HG03039 (cell line): ENCODE results near the gene WDR88.
"Not testable (repeated sequence)": the region's sequence is repeated elsewhere in the genome, so short reads cannot be mapped to it uniquely, and the experiment has no call there.

ENCODE experiments used
- ATAC-seq: cut with Tn5 transposase; IDR thresholded peaks from one replicate; pipeline ENCODE4 v1.9.1; 2021; ENCODE audit warnings: mild to moderate bottlenecking, moderate library complexity; ENCODE audit not compliant: unreplicated experiment

Gene WDR88

DNA sequence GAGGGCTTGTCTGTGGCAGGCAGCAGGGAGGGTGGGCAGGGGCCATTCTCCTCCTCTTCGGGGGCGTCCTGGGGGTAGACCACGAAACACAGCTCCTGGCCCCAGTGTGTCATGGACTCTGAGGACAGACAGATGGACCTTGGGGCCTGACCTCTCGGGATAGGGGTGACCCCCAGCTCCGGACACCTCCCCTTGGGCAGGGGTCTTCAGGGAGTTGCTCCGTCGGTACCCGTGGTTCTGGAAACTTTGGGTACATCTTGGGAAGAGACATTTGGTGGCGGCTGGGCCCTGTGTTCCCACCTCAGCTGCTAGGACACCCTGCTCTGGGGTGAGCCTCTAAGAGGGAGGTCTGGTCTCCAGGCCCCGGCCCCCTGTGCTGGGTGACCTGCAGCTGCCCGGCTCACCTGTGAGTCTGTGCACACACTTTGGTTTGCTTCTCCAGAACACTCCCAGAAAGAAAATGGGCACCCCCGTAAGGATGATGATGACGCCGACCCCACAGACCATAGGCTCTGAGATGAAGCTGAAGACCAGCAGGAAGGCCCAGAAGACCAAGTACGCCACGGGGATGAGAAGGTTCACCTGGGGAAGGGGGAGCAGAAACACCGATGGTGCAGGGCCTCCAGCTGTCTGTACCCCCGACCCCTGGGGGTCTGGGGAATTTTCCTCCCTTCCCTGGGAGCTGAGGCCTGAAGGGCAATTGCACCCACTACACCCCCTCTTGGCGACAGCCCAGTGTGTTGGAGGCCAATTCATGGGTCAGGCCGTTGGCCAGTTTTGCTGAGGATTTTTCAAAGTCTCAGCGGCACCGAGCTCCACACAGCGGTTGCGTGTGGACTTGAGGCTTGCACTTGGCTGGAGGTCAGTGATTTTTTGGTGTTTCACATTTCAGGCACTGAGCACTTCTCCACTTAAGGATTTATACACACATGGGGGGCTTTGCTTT, 77.3 kb downstream of the WDR88 start:
- ATAC-seq: no peak

DNA sequence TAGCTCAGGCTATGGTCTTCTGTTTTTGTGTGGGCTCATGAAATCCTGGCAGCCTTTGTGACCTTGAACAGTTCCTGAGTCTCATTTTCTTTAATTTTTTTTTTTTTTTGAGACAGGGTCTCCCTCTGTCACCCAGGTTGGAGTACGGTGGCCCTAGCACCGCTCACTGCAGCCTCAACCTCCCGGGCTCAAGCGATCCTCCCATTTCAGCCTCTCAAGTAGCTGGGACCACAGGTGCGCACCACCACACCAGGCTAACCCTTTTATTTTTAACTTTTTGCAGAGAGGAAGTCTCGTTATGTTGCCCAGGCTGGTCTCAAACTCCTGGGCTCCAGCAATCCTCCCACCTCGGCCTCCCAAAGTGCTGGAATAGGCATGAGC, 77.9 kb downstream of the WDR88 start:
- ATAC-seq: not testable (repeated sequence)

DNA sequence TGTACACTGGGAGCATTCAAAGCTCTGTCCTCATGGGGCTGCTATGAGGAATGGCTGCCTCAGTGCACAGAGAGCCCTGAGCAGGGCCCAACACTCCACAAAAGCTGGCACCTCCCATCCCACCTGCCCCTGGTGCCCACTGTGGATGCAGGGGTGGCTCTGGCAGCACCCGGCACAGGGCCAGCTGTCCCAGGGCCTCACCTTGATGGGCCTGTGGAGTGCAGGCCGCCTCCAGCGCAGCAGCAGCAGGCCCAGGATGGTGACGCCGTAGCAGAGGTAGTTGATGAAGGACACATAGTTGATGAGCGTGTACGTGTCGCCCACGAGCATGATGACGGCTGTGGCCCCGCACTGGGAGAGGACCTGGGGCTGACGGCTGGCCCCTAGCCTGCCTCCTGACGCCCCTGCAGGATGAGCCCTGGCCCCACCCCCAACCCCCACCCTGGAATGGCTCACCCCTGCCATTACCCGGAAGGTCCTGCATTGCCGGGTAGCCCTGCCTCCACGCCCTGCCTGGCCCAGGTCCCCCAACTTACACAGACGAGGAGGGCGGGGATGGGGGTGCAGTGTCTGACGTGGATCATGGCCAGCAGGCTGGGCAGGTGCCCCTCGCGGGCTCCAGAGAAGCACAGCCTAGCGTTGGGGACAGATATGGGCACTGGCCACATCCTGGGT, 78.5 kb downstream of the WDR88 start:
- no peak for ATAC-seq

DNA sequence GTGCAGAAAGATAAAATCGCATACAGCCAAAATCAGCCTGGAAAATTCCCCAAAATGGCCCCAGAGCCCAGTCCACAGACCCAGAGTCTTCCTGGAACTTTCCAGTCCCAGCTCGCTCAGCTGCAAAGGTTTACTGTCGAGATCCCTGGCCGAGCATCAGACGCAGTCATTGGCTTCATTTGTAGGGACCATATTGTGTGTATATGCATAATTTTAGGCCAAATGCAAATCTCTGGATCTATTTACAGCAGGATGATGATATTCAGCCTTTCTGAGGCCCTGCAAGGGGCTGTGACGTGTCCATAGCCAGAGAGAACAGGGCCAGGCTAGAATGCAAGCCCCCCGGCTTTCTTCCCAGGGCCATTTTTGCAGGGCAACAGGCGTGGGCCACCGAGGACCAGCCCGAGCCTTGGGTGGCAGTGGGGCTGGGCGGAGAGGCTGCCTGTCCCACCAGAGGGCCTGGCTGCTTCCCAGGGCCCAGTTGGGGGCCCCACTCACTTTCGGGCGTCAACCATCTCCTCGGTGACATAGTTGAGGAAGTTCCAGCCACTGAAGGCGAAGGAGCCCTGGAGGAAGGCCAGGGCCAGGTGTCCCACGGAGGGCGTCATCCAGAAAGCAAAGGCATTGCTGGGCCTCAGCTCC, 80.0 kb downstream of the WDR88 start:
- no peak for ATAC-seq

DNA sequence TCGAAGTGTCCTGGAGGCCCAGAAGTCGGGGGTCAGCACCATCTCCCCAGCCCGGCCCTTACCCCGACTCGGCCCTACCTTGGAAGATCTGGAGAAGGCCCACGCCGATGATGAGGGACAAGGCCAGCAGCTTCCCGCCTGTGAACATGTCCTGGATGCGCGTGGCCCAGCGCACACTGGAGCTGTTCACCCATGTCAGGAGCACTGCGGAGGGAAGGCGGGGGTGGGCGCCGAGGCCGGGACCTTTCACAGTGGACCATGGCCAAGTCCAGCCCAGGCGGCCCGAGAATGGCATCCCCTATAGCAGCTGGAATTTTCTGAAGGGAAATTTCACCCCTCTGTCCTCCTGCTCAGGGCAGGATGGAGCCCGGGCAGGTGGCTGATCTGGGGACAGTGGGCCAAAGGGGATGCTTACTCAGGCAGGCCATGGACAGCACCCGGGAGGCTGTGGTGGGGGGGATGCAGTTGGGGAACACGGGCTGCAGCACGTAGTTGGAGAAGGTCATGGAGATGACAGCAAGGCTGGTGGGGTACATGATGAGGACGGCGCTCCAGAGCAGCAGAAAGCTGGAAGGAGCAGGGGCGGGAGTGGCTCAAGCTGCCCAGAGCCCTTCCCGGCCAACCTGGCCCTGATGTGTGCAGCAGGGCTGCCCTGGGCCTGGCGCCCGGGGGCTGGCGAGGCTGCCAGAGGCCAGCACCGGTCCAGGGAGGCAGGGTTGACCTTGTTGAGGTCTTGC, 80.7 kb downstream of the WDR88 start:
- ATAC-seq: no peak

DNA sequence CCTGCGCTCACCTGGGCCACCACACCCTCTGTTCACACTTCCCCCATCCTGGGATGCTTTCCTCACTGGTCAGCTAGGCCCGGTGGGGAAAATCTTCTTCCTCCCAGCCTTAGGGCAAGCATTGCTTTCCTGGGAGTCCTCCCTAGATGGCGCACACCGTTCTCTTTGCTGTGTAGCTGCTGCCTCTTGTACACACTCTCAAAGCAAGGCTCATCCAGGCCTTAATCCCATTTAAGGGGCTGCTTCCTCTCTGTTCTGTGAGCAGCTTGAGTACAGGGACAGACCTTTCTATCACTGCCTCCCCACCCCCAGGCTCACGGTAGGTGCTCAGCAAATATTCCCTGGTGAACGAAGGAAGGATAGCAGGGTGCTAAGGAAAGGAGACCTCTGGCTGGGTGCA, 82.7 kb downstream of the WDR88 start:
- no peak for ATAC-seq

DNA sequence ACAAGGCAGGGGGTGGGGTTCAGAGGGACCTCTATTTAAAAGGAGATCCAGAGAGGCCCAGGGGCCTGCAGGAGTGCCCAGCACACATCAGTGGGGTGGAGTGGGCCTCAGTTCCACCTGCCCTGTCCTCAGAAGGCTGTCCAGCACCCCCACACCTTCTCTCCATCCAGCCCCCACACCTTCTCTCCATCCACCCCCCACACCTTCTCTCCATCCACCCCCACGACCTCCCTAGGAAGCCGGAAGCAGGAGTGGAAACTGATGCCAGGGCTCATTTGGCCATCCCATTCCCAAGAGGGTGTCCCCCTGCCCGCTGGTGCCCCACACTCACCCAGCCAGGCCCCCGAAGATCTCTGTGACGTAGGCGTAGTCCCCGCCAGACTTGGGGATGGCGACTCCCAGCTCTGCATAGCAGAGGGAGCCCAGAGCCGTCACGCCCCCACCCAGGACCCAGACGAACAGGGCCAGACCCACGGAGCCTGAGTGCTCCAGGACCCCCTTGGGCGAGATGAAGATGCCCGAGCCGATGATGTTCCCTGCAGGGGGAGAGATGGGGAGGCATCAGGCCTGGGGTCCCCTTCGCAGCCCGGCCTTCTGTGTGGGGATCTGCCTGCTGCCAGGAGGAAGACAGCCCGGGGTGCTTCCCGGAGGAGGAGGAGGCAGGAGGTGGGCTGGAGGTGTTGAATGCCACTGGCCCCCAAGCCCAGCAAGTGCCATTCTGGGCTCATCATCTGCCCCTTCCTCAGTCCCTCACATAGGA, 83.7 kb downstream of the WDR88 start:
- no peak for ATAC-seq

DNA sequence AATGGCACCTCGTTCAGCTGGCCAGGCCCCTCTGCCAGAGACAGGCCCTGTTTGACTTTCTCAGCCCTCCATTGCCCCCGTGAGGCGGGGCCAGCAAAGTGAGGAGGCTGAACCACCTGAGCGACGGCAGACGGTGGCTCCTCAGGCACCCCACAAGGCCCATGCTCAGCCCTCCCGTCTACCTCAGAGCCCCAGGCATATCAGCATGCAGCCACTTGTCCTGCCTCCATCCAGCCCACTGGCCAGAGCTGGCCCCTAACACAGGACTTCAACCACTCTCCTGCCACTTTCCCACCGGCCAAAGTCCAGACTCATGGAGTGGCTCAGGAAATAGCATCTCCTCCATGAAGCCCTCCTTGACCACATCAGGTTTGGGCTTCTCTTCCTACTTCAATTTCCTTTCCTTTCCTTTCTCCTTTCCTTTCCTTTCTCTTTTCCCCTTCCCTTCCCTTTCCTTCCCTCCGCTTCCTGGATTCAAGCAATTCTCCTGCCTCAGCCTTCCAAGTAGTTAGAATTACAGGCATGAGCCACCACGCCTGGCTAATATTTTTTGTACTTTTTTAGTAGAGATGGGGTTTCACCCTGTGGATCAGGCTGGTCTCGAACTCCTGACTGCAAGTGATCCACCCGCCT, 84.4 kb downstream of the WDR88 start:
- no peak for ATAC-seq

DNA sequence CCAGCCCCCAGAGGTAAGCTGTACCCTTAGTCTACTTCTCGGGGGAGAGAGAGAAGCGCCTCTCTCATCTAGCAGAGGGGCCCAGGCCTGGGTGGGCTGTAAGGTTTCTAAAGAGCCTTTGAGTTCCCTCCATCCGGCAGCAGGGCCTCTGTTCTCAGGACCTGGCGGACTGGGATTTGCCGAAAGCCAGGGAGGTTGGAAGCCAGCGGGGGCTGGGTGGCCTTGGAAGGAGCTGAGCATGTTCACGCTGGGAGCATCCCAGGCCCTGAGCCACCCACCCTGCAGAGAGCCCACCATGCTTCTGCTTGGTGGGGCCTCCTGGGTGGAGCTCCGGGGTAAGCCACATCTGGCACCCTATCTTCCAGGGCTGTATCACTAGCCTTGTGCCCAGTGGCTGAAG, 86.0 kb downstream of the WDR88 start:
- no peak for ATAC-seq

DNA sequence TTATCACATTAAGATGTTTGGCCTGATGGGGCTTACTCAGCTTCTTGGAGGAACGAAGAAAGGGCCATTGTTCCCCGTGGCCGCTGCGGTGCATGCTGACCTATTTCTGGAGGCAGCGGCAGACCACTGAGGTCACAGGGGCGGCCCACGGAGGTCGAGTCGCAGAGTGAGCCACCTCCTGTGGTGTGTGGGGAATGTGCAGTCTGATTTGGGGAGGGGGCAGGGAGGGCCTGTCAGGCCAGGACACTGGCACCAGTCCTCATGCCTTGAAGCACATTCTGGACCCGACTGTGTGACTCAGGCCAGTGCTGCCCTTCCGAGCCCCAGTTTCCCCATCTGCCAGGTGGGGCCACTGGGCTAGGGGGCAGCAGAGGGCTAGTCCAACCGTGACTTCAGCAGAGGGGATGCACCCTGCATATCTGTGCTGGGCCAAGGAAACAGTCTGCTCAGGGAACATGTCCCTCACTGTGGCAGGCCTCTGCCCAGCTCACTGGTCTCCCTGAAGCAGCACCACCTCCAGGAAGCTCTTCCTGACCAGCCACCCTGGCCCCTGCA, 87.4 kb downstream of the WDR88 start:
- ATAC-seq: no peak

DNA sequence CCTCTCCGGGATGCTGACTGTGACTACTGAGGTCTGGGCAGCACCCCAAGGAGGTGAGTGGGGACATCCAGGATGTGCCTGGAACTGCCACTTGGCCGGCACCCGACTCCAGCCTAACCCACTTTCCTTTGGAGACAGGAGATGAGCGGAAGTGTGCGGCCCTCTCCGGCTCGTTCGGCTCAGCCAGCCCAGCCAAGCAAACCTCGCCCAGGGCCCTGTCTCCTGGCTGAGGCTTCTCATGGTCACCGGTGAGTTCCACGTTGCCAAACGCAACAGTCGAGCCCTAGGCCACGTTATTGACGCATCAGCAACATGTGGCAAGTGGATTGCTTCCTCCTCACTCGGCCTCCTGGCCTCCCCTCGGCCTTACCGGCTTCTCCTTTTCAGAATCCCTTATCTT, 88.2 kb downstream of the WDR88 start:
- no peak for ATAC-seq

DNA sequence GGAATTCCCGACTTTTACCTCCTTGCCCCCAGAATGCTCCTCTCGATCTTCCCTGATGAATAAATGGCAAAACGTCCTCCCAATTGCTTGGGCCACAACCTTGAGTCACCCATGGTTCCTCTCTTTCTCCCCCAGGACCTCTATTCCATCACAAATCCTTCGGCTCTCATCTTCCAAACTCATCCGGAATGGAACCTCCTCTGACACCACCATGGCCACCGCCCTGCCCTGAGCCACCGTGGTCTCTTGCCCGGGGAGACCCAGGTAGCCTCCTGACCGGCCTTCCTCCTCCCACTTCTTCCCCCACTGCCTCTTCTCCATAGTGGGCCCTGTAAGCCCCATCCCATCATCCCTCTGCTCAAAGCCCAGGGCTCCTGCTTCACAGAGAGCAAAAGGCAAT, 88.8 kb downstream of the WDR88 start:
- no peak for ATAC-seq

DNA sequence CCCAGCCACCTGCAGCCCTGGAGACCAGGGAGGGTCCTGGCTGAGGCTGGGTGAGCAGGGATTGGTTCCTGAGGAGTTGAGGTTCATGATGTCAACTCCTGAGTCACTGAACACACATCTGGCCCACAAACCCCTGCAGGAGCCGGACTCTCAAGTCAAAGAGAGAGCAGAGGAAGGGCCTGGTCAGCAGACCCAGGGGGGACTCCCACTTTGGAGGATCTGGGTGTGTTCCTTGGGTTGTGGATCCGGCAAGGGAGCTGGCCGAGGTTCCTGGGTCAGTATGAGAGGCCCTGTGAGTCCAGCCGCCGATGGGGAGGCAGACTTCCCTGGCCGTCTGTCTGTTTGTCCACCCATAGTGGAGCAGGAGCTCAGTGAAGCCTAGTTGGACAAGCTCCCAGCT, 89.7 kb downstream of the WDR88 start:
- no peak for ATAC-seq

DNA sequence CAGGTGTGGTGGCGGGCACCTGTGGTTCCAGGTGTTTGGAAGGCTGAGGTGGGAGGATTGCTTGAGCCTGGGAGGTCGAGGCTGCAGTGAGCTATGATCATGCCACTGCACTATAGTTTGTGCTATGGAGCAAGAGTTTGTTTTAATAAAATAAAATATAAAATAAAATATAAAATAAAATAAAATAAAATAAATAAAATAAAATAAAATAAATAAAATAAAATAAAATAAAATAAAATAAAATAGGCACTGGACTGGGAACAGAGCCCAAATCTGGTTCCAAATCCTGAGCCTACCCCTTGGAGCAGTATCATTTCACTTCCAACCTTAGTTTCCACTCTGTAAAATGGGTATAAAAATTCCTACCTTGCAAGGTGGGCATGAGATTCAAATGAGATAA, 90.3 kb downstream of the WDR88 start:
- ATAC-seq: not testable (repeated sequence)

DNA sequence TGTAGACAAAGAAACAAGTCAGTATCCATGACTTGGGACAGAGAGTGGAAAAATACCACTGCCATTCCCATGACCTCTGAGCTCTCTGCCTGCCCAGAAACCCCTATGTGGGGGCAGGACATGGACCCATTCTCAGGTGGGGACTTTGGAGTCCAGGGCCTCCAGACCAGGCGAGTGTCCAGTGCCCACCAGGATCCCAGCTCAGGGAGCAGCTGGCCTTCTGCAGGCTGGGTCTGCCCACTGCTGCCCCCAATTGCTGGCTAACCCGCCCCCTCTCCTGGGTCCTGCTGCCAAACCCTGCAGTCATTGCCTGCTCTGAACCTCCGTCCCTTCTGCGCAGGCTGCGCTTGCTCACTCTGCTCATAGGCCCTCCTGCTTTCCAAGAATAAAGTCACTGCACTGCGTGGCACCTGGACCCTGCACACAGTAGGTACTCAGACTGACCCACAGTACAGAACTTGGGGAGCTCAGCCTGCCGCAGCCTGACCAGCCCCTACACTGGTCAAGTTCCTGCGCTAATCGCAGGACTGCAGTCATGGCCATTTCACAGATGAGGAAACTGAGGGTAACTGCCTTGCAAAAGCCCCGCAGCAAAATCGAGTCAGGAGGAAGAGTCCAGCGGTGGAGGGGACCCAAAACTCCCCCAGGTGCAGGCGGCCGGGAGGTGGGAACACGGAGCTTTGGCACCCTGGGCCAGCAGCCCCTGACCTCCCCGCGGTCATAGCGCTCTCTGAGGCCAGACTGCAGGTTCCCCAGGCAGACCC, 93.0 kb downstream of the WDR88 start:
- ATAC-seq: no peak
